HG03139 (cell line): ENCODE results near the gene CENPT.
"Not testable (repeated sequence)": the region's sequence is repeated elsewhere in the genome, so short reads cannot be mapped to it uniquely, and the experiment has no call there.

Experiments
- ATAC-seq: cut with Tn5 transposase; IDR thresholded peaks from one replicate; pipeline ENCODE4 v1.9.1; 2021; ENCODE audit not compliant: unreplicated experiment

Gene CENPT

DNA sequence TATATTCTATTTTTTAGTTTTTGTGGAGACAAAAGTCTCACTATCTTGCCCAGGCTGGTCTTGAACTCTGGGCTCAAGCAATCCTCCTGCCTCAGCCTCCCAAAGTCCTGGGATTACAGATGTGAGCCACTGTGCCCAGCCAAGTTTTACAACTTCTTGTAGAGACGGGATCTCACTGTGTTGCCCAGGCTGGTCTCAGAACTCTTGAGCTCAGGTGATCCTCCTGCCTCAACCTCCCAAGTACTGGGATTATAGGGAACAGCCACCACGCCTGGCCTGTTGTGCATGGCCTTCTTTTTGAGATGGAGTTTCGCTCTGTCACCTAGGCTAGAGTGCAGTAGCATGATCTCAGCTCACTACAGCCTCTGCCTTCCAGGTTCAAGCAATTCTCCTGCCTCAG lies 6.2 kb upstream of the CENPT start:
- no peak for ATAC-seq

DNA sequence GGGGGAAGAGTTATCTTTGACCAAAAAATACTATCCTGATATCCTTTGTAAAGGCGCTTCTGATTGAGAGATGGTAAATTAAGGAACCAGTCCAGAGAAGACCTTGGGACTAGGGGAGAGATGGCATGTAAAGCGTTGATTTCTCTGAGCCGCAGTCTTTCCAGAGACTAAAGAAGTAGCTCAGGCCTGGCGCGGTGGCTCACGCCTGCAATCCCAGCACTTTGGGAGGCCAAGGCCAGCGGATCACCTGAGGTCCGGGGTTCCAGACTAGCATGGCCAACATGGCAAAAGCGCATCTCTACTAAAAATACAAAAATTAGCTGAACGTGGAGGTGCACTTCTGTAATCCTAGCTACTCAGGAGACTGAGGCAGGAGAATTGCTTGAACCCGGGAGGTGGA lies 625 bp upstream of the CENPT start:
- ATAC-seq, result no peak

DNA sequence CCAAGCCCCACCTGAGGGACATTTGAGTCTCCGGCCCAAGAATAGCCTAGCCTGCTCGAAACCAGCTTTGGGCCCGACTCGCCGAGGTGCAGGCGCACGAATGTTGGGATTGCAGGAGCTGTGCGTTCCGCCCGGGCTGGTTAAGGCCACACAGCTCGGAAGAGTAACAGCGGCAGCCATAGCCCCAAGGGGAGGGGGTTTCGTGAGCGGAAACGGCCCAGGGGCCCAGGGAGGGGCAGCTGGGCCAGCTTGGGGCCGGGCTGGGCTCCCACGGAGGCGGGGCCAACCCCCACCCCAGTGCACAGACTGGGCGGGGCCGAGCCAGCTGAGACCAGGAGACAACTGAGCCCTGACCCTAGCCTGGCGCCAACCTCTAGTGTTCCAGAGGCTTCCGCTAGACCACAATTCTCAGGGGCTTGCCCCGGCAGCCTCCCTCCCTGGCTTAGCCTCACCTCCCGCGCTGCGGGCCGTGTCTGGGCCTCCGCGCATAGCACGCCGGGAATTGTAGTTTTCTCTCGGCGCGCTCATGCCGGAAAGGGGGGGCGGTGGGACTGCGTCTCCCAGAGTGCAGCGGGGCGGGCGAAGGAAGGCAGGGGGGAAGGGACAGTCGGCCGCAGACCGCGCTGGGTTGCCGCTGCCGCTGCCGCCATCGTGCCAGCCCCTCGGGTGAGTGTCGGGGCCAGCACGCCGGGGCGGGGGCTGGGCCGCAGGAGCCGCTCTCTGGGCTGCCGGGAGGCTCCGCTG lies 1.0 kb downstream of the CENPT start, which contains the start of gene NUTF2:
Gene NUTF2, plus strand, starts transcription at position 614 of the 744 bp plus-strand sequence. CDS start 18,198 bp downstream, outside the sequence.
- peak; percentile 53 for ATAC-seq

DNA sequence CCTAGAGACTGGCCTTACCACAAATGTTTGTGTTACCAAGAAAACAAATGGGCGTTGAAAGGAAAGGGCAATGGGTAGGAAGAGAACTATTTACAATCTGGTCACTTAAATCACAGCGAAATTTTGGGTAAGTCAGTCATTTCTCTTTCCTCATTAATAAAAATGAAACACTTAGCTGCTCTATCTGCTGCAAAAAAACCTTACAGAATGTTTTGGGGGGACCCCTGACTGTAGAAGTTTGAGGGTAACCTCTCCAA lies 1.5 kb downstream of the CENPT start:
- no peak for ATAC-seq

DNA sequence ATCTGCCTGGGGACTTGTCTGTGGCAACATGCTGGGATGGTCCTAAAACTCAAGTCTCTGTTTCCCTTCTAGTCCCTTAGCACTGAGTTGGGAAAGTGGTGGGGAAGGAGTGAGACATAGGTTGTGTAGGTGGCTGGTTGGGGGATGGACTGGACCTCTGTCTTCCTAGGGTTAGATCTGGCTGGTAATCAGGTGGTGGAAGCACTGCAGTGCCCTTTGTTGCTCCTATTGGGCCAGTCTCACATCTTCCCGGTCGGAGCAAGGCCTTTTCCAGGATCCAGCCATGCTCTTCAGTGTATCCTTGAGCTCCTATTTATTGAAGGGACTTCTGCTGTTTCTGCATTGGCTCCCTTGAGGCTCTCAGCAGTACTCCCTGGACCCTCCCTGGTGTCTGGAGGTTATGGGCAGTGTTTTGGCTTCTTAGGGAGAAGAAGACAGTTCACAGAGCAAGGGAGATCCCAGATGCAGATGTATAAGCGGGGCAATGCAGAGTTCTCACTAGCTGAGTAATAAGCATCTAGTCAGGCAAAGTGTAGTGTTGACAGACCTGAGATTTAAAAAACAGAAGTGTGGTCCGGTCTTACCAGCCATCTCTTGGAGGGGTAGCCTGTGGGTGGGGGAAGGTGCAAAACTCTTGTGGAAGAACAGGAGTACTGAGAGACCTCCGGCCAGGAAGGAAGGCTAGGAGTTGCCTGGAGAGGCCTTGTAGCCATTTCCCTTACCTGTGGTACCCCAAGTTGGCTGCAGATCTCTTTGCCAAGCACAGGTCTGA lies 2.0 kb downstream of the CENPT start:
- ATAC-seq, result no peak

DNA sequence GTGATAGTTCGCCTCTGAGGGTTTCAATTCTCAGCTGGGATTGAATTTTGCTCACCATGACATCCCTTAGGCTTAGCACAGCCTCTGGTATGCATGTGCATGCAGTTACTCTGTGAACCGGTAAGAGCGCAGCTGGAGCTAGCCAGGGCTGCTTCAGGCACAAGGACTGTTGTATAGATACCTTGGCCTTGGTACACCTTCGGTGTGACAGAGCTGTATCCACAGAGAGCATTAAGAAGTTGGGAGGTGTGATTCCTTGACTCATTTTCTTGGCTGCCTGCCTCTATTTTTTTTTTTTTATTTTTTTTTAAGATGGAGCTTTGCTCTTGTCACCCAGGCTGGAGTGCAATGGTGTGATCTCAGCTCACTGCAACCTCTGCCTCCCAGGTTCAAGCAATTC lies 3.0 kb downstream of the CENPT start:
- ATAC-seq, result no peak

DNA sequence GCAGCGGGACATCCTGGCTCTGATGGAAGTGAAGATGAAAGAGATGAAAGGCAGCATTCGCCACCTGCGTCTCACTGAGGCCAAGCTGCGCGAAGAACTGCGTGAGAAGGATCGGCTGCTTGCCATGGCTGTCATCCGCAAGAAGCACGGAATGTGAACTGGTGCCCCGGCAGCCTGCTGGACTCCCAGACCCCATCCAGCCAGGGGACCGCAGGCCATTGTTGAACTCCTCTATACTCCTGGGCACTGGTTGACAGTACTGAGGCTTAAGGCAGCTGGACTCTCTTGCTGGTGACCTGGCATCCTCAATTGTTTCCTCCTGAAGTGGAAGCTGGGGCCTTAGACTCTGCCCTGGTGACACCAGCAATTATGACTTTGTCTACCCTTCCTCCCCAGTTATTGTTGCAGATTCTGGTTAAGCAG lies 4.1 kb downstream of the CENPT start:
- ATAC-seq, result no peak

DNA sequence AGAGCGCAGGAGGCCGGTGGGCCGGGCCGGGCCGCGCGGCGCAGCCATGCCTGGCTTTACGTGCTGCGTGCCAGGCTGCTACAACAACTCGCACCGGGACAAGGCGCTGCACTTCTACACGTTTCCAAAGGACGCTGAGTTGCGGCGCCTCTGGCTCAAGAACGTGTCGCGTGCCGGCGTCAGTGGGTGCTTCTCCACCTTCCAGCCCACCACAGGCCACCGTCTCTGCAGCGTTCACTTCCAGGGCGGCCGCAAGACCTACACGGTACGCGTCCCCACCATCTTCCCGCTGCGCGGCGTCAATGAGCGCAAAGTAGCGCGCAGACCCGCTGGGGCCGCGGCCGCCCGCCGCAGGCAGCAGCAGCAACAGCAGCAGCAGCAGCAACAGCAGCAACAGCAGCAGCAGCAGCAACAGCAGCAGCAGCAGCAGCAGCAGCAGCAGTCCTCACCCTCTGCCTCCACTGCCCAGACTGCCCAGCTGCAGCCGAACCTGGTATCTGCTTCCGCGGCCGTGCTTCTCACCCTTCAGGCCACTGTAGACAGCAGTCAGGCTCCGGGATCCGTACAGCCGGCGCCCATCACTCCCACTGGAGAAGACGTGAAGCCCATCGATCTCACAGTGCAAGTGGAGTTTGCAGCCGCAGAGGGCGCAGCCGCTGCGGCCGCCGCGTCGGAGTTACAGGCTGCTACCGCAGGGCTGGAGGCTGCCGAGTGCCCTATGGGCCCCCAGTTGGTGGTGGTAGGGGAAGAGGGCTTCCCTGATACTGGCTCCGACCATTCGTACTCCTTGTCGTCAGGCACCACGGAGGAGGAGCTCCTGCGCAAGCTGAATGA lies 4.8 kb downstream of the CENPT start:
- peak; percentile 1 for ATAC-seq

DNA sequence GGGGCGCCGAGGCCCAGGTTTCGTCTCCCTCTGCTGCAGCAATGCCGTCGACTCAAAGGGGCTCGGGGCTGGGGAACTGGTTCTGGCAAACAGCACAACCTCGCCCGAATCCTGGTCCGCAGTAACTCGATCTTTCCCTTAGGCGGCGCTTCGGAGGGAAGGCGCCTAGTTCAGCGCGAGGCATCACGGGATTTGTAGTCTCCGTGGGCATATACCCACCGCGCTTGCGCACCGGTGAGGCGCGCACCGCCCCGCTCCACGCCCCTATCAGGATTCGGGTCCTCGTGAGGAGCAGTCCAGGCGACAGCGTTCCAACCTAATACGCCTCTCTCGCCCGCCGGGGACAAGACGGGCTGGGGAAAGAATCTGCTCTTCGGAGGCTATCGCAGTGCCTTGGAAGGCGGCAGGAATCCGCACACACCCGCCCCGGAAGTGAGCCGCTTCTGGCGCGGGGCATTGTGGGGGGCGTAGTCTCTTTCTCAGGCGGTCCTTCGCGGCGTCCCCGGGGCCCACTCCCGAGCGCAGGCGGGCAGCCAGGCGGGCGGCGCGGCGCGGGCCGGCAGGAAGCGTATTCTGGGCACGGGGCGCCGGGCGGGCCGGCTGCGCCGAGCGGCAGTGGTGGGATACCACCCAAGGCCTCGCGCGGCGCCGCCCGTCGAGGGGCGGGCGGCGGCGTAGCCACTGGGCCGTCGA lies 5.5 kb downstream of the CENPT start, which contains the start of gene THAP11:
Gene THAP11, plus strand, starts transcription at position 505 of the 693 bp plus-strand sequence. CDS start 235 bp downstream, outside the sequence.
- ATAC-seq, result peak; percentile 40

DNA sequence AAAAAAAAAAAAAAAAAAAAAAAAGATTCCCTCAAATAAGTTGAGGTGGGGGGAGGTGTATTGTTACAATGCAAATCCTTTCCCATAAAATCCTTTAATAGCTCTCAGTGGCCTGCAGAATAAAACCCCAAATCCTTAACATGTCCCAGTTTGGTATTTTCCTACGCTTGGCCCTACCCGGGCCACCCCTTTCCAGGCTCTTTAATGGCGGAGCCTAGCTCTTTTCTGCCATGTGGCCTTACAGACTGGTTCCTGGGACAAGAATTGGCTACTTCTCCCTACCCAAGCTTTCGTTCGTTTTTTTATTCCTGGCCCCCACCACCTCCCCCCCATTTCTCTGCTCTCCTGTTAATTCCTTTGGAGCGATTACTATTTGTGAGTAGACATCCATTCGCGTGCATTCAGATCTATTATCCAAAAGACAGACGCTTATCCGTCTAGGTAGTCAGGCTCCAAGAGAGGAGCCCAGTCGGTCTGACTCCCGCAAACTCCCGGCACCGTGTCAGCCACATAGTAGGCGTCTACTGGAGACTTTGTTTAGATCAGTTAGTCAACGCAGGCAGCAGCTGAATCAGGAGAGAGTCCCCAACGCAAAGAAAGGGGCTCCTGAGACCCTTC lies 6.2 kb downstream of the CENPT start:
- ATAC-seq, result no peak

DNA sequence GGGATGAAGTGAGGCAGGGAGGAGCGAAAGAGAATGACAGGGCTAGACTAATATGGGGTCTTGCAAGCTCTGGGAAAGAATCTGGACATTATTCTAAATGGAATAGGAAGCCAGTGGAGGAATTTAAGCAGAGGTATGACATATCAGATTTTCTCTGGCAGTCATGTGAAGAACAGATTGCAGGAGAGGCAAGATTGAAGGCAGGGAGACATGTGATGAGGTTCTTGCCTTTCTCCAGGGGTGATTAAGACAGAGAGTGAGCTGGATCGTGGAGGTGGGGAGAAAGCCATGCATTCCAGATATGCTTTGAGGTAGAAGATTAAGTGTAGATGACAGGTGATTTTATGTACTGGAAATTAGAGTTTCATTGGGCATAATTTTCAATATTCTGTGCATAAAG lies 9.7 kb downstream of the CENPT start:
- ATAC-seq, result no peak

DNA sequence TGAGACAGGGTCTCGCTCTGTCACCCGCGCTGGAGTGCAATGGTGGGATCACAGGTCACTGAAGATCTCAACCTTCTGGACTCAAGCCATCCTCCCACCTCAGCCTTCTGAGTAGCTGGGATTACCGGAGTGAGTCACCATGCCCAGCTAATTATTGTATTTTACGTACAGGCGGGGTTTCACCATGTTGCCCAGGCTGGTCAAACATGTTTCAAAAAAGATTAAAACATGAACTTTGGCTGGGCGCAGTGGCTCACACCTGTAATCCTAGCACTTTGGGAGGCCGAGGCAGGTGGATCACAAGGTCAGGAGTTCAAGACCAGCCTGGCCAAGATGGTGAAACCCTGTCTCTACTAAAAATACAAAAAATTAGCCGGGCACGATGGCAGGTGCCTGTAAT lies 10.3 kb downstream of the CENPT start:
- not testable (repeated sequence) for ATAC-seq

DNA sequence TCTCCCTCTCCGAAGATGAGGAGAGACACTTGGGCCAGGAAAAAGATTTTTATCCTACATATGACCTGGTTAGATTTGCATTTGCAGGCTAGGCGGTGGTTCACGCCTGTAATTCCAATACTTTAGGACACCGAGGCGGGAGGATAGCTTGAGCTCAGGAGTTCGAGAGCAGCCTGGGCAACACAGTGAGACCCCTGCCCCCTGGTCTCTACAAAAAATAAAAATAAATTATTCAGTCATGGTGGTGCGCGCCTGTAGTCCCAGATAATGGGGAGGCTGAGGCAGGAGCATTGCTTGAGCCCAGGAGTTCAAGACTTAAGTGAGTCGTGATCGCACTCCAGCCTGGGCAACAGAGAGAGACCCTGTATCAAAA lies 13.3 kb downstream of the CENPT start:
- no peak for ATAC-seq

DNA sequence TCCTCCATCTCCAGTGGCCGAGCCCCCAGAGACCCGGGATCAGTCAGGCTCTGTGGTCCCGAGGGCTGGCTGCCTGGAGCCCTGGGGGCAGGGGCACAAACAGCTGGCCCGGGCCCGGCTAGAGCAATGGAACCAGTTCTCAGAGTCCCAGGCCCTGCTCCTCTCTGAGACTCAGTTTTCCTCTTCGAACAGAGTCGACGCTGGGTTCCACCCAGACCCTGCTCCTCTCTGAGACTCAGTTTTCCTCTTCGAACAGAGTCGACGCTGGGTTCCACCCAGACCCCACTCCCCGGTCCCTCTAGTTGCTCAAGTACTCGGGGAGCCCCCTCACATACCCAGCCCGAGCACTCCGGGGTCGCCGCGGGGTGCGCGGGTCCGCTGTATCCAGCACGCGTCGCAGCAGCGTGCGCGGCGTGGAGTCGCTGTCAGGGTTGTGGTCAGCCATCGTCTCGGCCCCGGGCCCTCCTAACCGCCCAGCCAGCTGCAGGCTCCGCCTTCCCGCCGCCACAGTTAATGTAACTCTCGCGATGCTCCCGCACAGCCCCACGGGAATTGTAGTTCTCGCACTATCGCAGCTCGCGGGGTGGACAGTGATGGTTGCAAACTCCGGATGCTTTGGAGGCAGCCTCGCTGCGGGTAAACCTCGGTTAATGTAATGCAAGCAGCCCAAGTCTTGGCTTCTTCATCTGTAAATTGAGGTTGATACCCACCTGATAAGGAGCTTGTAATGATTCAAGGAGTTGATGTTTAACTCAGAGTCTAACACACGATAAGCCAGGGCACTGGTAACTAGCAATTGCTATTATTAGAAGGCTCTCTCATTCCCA lies 13.9 kb downstream of the CENPT start:
- peak; percentile 87 for ATAC-seq

DNA sequence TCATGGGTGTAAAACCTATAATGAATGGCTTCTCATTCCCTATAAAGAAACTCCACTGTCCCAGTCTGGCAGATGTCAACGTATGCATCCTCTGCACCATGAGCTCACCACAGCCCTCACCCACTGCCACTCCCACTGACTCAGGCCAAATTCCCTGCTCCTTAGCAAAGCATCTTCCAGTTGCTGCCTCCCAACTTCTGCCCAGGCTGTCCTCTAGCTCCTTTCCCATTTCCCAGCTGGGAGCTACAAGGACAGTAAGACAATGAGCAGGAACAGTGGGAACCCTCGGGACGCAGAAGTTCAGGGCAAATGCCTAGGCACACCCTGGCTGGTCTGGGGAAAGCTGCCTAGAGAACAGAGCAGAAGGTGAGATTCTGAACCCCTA lies 14.5 kb downstream of the CENPT start:
- no peak for ATAC-seq

DNA sequence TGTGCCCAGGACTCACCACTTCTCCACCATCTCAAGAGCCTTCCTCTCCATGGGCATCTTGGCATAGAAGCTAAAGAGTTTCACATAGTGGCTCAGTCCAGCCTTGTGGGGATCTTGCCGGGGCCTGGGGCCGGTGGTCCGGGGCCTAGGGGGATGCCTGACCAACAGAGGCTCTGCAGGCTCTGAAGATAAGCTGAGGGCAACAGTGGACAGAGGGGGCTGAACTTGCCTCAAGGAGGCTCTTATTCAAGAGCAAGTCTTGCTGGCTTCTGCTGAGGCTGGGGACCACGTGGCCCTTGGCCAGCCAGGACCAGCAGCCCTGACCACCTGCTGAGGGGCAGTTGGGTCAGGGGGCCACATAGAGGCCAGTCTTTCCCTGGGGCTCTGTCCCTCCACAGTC lies 18.8 kb downstream of the CENPT start:
- ATAC-seq, result no peak

DNA sequence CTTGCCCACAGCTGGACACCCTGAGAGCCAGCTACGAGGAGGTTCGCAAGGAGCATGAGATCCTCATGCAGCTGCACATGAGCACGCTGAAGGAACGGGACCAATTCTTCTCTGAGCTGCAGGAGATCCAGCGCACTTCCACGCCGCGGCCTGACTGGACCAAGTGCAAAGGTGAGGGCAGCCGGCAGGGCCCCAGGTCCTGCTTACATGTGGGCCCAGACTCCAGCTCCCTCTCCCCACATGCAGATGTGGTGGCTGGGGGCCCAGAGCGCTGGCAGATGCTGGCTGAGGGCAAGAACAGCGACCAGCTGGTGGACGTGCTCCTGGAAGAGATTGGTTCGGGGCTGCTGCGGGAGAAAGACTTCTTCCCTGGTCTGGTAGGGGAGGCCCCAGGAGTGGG lies 21.6 kb downstream of the CENPT start:
- no peak for ATAC-seq

DNA sequence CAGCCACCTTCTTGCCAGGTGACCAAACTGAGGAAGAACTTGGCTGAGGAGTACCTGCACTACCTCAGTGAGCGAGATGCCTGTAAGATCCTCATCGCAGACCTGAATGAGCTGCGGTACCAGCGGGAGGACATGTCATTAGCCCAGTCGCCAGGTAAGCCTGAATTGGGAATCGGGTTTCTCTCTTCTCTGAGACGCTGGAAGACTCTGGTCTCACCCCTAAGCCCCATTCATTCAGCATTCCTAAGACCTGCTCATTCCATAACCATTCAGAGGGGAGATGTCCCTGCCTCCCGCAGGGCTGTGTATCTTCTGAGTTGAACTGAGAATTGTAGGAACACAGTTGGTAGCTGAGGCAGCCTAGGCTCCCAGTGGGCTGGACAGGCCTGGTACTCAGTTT lies 22.4 kb downstream of the CENPT start:
- ATAC-seq, result no peak

DNA sequence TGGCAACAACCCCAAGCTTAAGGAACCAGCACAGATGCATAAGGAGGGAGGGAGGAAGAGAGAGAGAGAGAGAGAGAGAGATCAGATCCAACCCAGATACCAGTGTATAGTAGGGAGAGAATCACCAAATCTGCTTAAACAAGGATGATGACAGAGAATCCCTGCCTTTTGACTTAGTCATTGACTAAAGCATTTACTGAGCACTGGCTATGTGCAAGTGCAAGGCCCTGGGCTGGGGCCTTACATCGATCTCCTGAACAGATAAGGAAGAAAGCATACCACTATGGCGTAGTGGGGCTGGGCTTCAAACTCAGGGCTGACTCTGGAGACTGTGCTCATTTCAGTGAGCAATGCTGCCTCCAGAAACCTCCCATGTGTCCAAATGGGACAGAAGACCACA lies 25.0 kb downstream of the CENPT start:
- no peak for ATAC-seq
